ENCODE results near the gene NDUFA7. TPM values are rescaled to one million over a fixed set of nuclear protein-coding genes. Genes with fewer than 3 reads are reported as not detected.

NDUFA7 gene
- 56.0 to 97.2 TPM (median 92.6 TPM) in 5 replicates for total RNA-seq (2022; extraction: Qiagen RNA extraction)

GRCh38 chr19:8321067-8321985 is at the start of gene NDUFA7, which contains the start of gene RPS28:
Gene NDUFA7 (minus strand): TSS chr19:8321375. CDS start chr19:8321358, 17 bp downstream.
Gene RPS28 (plus strand): TSS chr19:8321496. CDS start chr19:8321531, 35 bp downstream.

GRCh38 chr19:8363803-8364771 is 42.9 kb upstream of the NDUFA7 start, which contains the start of gene ANGPTL4:
Gene ANGPTL4 (plus strand): TSS chr19:8364155. CDS start chr19:8364322, 167 bp downstream.

DNA sequence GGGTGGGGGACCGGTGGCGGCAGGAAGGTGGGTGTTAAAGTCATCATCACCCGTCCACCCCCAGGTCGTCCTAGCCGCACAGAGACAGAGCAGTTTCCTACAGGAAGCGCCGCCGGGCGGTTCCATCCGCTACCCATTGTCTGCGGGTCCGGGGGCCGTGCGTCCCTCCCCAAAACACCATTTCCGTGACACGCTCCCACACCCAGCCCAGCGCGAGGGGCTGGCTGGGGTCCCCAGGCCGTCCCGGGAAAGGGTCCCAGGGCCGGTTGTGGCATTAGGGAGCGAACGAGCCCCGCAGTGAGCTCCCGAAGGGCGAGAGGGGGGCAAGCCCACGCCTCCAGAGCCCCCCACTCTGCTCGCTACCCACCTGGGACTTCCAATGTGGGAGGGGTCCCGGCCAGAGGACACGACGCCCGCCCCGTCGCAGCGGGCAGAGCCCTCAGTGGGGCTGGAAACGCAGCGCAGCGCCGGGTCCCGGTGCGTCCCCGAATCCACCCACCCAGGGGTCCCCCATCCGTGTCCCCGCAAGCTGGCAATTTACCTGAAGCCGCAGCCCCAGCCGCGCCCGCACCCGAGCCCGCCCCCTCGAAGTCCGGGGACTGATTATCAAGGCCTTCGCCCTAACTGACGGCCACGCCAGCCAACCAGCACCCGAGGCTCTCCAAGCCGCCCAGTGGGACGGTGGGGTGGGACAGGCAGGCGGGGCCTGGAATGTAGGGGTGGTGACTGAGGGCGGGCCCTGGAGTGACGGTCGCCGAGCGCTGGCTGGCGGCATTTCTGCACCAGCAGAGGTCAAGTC is 21.7 kb upstream of the NDUFA7 start, which contains the start of gene KANK3:
Gene KANK3, minus strand, starts transcription at position 579 of the 799 bp plus-strand sequence. CDS start 5,434 bp downstream, outside the sequence.

DNA sequence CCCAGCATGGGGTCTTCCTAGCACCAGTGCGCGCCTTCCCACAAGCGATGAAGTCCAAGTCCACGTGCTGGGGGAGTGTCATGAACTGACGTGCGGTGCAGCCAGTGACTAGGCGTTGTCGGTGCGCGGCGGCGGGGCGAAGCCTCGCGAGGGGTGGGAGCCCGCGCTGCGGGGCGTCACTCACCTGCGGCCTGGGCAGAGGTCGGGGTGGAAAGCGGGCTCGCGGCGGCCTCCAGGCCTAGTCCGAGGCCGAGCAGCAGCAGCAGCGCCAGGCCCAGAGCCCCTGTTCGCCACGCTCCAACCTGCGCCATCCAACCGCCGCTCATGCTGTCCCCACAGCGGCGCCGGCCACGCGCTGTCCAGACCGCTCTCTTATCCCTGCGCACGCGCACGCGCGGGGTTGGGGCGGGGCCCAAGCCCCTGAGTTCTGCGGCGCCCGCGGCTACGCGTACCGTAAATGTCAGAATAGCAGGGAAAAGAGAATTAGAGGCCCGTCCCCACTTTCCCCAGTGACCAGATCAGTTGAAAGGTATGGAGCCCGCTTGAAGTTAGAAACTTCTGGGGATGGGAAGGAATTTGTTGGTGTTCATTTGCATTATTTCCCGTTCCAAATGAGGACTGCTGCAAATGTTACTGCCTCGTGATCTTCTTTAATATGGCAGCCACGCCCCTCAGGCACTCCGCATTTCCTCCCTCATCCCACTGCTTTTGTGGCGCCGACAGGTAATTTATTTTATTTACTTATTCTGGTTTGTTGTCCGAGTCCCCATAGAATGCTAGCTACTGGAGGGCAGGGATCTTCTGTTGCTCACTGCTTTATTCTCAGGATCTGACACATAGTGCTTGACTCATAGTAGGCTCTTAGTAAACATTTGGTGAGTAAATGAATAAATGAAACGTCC is 13.0 kb downstream of the NDUFA7 start, which contains the start of gene CD320:
Gene CD320, minus strand, starts transcription at position 394 of the 902 bp plus-strand sequence. Its CDS starts 68 bp downstream, at position 326.

Other genes starting within 250 kb of the NDUFA7 start
- gene FBN3, start 171.8 kb downstream of the NDUFA7 start, total RNA-seq (2022; extraction: Qiagen RNA extraction): 0.01 to 0.17 TPM in 2 of 5 replicates, not detected in the others
- 2.6 to 3.8 TPM (median 2.7 TPM) in 5 replicates for gene CERS4, start 112.0 kb downstream of the NDUFA7 start, total RNA-seq (2022; extraction: Qiagen RNA extraction)
- 55.9 to 101 TPM (median 93.5 TPM) in 5 replicates for gene CD320, start 13.0 kb downstream of the NDUFA7 start, total RNA-seq (2022; extraction: Qiagen RNA extraction)
- gene RPS28, start 121 bp upstream of the NDUFA7 start, total RNA-seq (2022; extraction: Qiagen RNA extraction): 283 to 958 TPM (median 922 TPM) in 5 replicates
- gene KANK3, start 21.9 kb upstream of the NDUFA7 start, total RNA-seq (2022; extraction: Qiagen RNA extraction): 5.3 to 8.6 TPM (median 7.2 TPM) in 5 replicates
- 519 to 718 TPM (median 655 TPM) in 5 replicates for gene ANGPTL4, start 42.8 kb upstream of the NDUFA7 start, total RNA-seq (2022; extraction: Qiagen RNA extraction)
- 90.9 to 101 TPM (median 96.6 TPM) in 5 replicates for gene RAB11B, start 69.0 kb upstream of the NDUFA7 start, total RNA-seq (2022; extraction: Qiagen RNA extraction)
- 15.0 to 21.2 TPM (median 20.4 TPM) in 5 replicates for gene MARCHF2, start 91.9 kb upstream of the NDUFA7 start, total RNA-seq (2022; extraction: Qiagen RNA extraction)
- gene HNRNPM, start 123.6 kb upstream of the NDUFA7 start, total RNA-seq (2022; extraction: Qiagen RNA extraction): 223 to 332 TPM (median 235 TPM) in 5 replicates
- gene PRAM1, start 181.3 kb upstream of the NDUFA7 start, total RNA-seq (2022; extraction: Qiagen RNA extraction): 0.08 to 0.16 TPM (median 0.09 TPM) in 5 replicates
- gene ZNF414, start 192.8 kb upstream of the NDUFA7 start, total RNA-seq (2022; extraction: Qiagen RNA extraction): 13.8 to 21.3 TPM (median 18.9 TPM) in 5 replicates

Data from A549 treated with Hydrocortisone at 1 μM for 4 hours (cell line).